Measurements from ENCODE around the gene PHKA2. TPM values are rescaled to one million over a fixed set of nuclear protein-coding genes. Genes with fewer than 3 reads are reported as not detected.

PHKA2 gene
- polyA plus RNA-seq, 1 experiment: 12.3 TPM

DNA sequence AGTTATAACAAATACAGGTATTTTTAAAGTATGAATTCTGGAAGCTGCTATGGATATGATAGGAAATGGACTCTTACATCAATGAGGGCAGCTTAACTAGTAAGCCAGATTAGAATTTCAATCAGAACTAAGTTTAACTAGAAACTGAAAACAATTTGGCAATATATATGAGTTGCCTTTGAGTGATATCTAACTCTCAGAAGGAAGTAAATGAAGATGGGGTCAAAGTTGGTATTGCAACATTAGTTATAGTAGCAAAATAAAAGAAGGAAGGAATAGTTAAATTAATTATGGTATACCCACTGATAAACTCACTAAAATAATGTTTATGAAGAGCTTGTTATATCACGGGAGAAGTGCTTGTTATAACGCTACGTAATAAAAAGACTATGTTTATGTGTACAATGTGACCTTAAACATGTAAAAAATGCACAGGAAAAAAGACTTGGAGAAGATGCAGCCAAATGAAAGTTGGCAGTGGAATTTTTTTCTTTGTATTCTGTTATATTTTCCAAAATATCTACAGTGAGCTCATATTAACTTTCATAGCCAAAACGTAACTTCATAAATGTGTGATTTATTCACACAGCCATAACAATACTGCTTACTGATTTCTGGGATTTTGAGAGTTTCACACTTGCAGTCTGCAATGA lies 34.5 kb downstream of the PHKA2 start:
- TF ChIP-seq, protein P1, sequence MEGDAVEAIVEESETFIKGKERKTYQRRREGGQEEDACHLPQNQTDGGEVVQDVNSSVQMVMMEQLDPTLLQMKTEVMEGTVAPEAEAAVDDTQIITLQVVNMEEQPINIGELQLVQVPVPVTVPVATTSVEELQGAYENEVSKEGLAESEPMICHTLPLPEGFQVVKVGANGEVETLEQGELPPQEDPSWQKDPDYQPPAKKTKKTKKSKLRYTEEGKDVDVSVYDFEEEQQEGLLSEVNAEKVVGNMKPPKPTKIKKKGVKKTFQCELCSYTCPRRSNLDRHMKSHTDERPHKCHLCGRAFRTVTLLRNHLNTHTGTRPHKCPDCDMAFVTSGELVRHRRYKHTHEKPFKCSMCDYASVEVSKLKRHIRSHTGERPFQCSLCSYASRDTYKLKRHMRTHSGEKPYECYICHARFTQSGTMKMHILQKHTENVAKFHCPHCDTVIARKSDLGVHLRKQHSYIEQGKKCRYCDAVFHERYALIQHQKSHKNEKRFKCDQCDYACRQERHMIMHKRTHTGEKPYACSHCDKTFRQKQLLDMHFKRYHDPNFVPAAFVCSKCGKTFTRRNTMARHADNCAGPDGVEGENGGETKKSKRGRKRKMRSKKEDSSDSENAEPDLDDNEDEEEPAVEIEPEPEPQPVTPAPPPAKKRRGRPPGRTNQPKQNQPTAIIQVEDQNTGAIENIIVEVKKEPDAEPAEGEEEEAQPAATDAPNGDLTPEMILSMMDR (IDR thresholded peaks at IDR 0.05; ENCODE audit: low read depth, low read length): no peak
- H3K4me3 ChIP-seq (ENCODE audit: low read depth, low read length): no peak overlapping the region
- DNase-seq (ENCODE audit: low read depth, low spot score): no peak
- CTCF ChIA-PET: interaction anchor here (1.0 kb wide), 2 partner anchors 12 to 385 kb away, joined by 6 to 7 read pairs; no protein-coding TSS in a partner anchor
- POLR2A ChIA-PET: no interaction called here
- H3K9me3 ChIP-seq (ENCODE audit: control insufficient read depth, insufficient read depth, low read length): no peaks in the 10 kb centered on the region
- H3K27ac ChIP-seq (ENCODE audit: low read depth, low read length): no peak overlapping the region
- H3K27me3 ChIP-seq (ENCODE audit: control insufficient read depth, insufficient read depth, low read length): no peaks in the 10 kb centered on the region

DNA sequence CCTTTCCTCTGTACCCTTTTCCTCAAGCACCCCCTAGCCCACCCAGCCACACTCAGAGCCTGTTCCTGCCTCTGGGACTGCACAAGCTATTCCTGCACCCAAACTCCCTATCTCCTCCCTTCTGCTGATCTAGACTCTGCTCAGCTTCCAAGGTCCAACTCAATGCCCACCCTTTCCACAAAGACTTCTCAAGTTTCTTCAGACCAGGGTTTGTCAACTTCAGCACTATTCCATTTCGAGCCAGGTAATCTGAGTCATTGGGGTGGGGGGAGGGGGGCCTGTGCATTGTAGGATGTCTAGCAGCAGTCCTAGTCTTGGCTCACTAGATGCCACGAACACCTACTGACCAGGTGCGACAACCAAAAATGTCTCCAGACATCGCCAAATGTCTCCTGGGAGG lies 37.3 kb downstream of the PHKA2 start:
- CTCF ChIA-PET: no interaction called here
- TF ChIP-seq, protein P1 (IDR thresholded peaks at IDR 0.05; ENCODE audit: low read depth, low read length): no peak
- DNase-seq (ENCODE audit: low read depth, low spot score): no peak
- H3K9me3 ChIP-seq (ENCODE audit: control insufficient read depth, insufficient read depth, low read length): no peaks in the 10 kb centered on the region
- H3K27ac ChIP-seq (ENCODE audit: low read depth, low read length): no peak overlapping the region
- H3K4me3 ChIP-seq (ENCODE audit: low read depth, low read length): no peak overlapping the region
- H3K27me3 ChIP-seq (ENCODE audit: control insufficient read depth, insufficient read depth, low read length): no peaks in the 10 kb centered on the region
- POLR2A ChIA-PET: no interaction called here

DNA sequence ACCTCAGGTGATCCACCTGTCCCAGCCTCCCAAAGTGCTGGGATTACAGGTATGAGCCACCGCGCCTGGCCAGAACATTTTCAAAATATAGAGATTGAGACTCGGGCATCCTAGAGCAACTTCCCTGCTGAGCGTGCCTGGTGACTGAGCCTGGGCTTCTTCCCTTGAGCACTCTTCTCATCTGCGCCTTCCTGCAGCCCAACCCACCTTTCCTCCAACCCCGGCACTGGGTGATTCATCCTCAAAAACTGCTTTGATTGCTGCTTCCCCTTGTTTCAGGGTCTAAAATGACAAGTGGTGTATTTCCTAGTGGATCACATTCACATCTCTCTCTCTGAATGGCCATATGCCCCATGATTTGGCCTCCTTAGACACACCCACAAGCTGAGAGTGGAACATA lies 37.8 kb downstream of the PHKA2 start:
- no peaks in the 10 kb centered on the region for H3K27me3 ChIP-seq (ENCODE audit: control insufficient read depth, insufficient read depth, low read length)
- TF ChIP-seq, protein P1 (IDR thresholded peaks at IDR 0.05; ENCODE audit: low read depth, low read length): no peak
- no peak overlapping the region for H3K4me3 ChIP-seq (ENCODE audit: low read depth, low read length)
- ChIA-PET CTCF (no interaction called here), POLR2A (no interaction called here)
- no peaks in the 10 kb centered on the region for H3K9me3 ChIP-seq (ENCODE audit: control insufficient read depth, insufficient read depth, low read length)
- no peak for DNase-seq (ENCODE audit: low read depth, low spot score)
- no peak overlapping the region for H3K27ac ChIP-seq (ENCODE audit: low read depth, low read length)

DNA sequence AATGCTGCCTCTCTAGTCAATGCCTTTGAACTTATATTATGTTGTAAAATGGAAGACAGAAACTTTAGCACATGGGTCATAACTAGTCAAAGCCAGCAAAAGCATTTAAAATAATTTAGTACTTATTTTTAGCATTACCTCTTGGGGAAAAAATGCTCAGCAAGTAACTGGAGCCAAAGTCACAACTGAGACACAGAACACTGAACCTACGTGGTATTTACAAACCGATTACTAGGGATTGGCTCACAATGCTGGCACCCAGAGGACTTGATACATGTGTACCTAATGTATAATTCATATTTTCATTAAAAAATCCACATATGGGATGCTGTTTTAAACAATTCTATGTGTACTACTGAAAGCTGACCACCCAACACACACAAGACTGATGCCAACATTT lies 38.4 kb downstream of the PHKA2 start:
- POLR2A ChIA-PET: no interaction called here
- H3K27ac ChIP-seq (ENCODE audit: low read depth, low read length): no peak overlapping the region
- no peak overlapping the region for H3K4me3 ChIP-seq (ENCODE audit: low read depth, low read length)
- CTCF ChIA-PET: no interaction called here
- no peaks in the 10 kb centered on the region for H3K27me3 ChIP-seq (ENCODE audit: control insufficient read depth, insufficient read depth, low read length)
- DNase-seq (ENCODE audit: low read depth, low spot score): no peak
- H3K9me3 ChIP-seq (ENCODE audit: control insufficient read depth, insufficient read depth, low read length): no peaks in the 10 kb centered on the region
- TF ChIP-seq, protein P1 (IDR thresholded peaks at IDR 0.05; ENCODE audit: low read depth, low read length): no peak

DNA sequence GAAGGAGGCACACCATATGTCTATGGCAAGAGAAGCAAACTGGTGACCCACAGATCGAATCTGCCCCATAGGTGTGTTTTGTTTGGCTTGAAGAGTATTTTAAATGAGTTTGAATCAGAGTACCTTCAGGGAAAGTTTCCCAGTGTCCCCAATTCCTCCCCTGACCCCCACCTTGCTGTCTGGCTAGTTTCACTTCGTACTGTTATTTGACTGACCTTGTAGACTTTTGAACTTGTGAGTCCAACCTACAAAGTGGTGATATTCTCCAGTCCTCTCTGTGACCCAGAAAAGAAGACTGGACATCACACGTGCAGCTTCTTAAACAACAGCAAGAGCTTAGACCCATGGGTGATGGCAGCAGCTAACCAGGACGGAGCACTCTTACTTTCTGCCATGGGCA lies 39.4 kb downstream of the PHKA2 start:
- CTCF ChIA-PET: no interaction called here
- Histone ChIP-seq H3K4me3 (ENCODE audit: low read depth, low read length) (no peak overlapping the region), H3K27me3 (ENCODE audit: control insufficient read depth, insufficient read depth, low read length) (no peaks in the 10 kb centered on the region), H3K9me3 (ENCODE audit: control insufficient read depth, insufficient read depth, low read length) (no peaks in the 10 kb centered on the region), H3K27ac (ENCODE audit: low read depth, low read length) (no peak overlapping the region)
- POLR2A ChIA-PET: no interaction called here
- DNase-seq (ENCODE audit: low read depth, low spot score): no peak
- TF ChIP-seq, protein P1 (IDR thresholded peaks at IDR 0.05; ENCODE audit: low read depth, low read length): no peak
